OCI-LY3 (cell line): Measurements from ENCODE around the gene MATN1.

Experiments
- H2AFZ ChIP-seq: fragments of 200-600, 300-600 bp; shearing (Covaris generic); 2 replicates; pipeline ENCODE4 v1.6.0; 2014; ENCODE audit warnings: antibody characterized with exemption, low read depth, low read length
- H3K27ac ChIP-seq: fragments of 200-600, 300-600 bp; sonication (generic); 2 replicates; pipeline ENCODE4 v1.5.1; 2014; ENCODE audit warnings: mild to moderate bottlenecking, low read length, moderate library complexity, mixed read lengths
- H3K27me3 ChIP-seq: fragments of 200-600, 300-600 bp; sonication (generic); 2 replicates; pipeline ENCODE4 v1.6.1; 2014; ENCODE audit warnings: low read depth, low read length, mixed read lengths
- H3K36me3 ChIP-seq: fragments of 200-600, 300-600 bp; sonication (generic); replicated peaks from 2 replicates; pipeline ENCODE3; 2014; ENCODE audit warnings: low read depth, low read length, mixed read lengths
- H3K4me1 ChIP-seq: fragments of 300-600, 200-600 bp; sonication (generic); 2 replicates; pipeline ENCODE4 v1.6.1; 2014; ENCODE audit warnings: low read length, mixed read lengths
- H3K4me2 ChIP-seq: fragments of 200-600, 300-600 bp; sonication (generic); 2 replicates; pipeline ENCODE4 v1.6.1; 2014; ENCODE audit warnings: low read length, mixed read lengths
- H3K4me3 ChIP-seq: fragments of 300-600, 200-600 bp; sonication (generic); 2 replicates; pipeline ENCODE4 v1.5.1; 2014; ENCODE audit warnings: antibody characterized with exemption, mild to moderate bottlenecking, low read length, moderate library complexity
- H3K79me2 ChIP-seq: fragments of 300-600, 200-600 bp; shearing (Covaris generic); 2 replicates; pipeline ENCODE4 v1.6.1; 2014; ENCODE audit warnings: mild to moderate bottlenecking, low read length, mixed read lengths
- H3K9ac ChIP-seq: fragments of 300-600, 200-600 bp; shearing (Covaris generic); 2 replicates; pipeline ENCODE4 v1.6.0; 2014; ENCODE audit warnings: mild to moderate bottlenecking, low read length, moderate library complexity
- H3K9me3 ChIP-seq: fragments of 200-600, 300-600 bp; shearing (Covaris generic); 2 replicates; pipeline ENCODE4 v1.6.1; 2014; ENCODE audit warnings: low read length, mixed read lengths; ENCODE audit not compliant: insufficient read depth
- H4K20me1 ChIP-seq: fragments of 200-600, 300-600 bp; sonication (generic); 2 replicates; pipeline ENCODE4 v1.6.1; 2016; ENCODE audit warnings: low read length, mixed read lengths; ENCODE audit not compliant: insufficient read depth
- EZH2phosphoT487 ChIP-seq: fragments of 200-600 bp; shearing (Covaris generic); IDR thresholded peaks from 2 replicates; pipeline ENCODE4 v1.6.1; 2018; ENCODE audit warnings: antibody characterized with exemption, mixed run types, low read depth
- TF ChIP-seq, protein P1 (sequence below): fragments of 200-600, 300-600 bp; sonication (generic); IDR thresholded peaks from 2 replicates; pipeline ENCODE4 v1.5.1; 2014; ENCODE audit warnings: antibody characterized with exemption, low read length, low read depth

The MATN1 gene

GRCh38 chr1:30687886-30688285 lies 35.5 kb downstream of the MATN1 start:
- H3K36me3 ChIP-seq = no peaks in the 10 kb centered on the region
- no peak overlapping the region for H3K4me2 ChIP-seq
- TF ChIP-seq EZH2phosphoT487 = no peak
- TF ChIP-seq, protein P1, sequence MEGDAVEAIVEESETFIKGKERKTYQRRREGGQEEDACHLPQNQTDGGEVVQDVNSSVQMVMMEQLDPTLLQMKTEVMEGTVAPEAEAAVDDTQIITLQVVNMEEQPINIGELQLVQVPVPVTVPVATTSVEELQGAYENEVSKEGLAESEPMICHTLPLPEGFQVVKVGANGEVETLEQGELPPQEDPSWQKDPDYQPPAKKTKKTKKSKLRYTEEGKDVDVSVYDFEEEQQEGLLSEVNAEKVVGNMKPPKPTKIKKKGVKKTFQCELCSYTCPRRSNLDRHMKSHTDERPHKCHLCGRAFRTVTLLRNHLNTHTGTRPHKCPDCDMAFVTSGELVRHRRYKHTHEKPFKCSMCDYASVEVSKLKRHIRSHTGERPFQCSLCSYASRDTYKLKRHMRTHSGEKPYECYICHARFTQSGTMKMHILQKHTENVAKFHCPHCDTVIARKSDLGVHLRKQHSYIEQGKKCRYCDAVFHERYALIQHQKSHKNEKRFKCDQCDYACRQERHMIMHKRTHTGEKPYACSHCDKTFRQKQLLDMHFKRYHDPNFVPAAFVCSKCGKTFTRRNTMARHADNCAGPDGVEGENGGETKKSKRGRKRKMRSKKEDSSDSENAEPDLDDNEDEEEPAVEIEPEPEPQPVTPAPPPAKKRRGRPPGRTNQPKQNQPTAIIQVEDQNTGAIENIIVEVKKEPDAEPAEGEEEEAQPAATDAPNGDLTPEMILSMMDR = no peak
- H3K79me2 ChIP-seq = no peaks in the 10 kb centered on the region
- no peak overlapping the region for H3K4me3 ChIP-seq
- H3K4me1 ChIP-seq = peaks cover 1% of the 10 kb centered on the region; the same call in 1 of the 2 replicates
- no peaks in the 10 kb centered on the region for H3K9me3 ChIP-seq
- H3K27ac ChIP-seq = no peak overlapping the region
- no peak overlapping the region for H2AFZ ChIP-seq
- H3K9ac ChIP-seq = no peak overlapping the region
- no peaks in the 10 kb centered on the region for H3K27me3 ChIP-seq
- H4K20me1 ChIP-seq = no peaks in the 10 kb centered on the region

DNA sequence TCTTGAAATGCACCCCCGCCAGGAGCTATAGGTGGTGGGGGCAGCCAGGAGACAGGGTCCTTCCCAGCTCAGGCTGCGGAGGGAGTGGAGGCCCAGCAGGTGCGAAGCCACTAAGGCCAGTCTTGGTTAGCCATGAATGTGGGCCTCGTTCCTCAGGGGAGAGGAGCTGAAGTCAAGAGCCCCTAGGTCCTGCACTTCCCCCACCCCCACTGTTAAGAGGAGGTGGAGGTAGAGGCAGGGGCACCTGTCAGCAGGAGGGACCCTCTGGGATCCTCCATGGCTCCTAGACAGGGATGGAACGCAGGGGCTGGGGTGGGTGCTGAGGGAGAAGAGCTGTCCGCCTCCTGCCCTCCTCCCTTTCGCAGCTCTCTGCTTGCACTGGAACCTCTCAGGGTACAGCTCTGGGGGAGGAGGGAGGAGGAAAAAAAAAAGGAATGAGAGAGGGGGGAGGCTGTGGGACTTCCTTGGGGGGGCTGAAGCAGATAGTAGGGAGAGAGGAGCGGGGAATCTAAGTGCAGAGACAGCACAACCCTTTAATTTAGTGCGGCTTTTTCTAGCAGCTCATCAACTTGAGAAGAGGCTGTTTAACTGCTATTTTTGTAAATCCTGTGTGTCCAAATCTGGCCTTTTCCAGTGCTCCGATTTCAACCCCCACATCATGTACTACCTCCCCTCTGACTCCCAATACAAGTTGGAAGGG lies 37.0 kb downstream of the MATN1 start:
- TF ChIP-seq, protein P1 = no peak
- no peak for TF ChIP-seq EZH2phosphoT487
- Histone ChIP-seq H4K20me1 (no peaks in the 10 kb centered on the region), H3K4me3 (no peak overlapping the region), H3K9me3 (no peaks in the 10 kb centered on the region), H3K27ac (no peak overlapping the region), H3K4me2 (no peak overlapping the region), H3K36me3 (no peaks in the 10 kb centered on the region), H3K9ac (no peak overlapping the region), H3K79me2 (no peaks in the 10 kb centered on the region), H3K4me1 (no peaks in the 10 kb centered on the region), H2AFZ (no peak overlapping the region), H3K27me3 (peaks cover 5% of the 10 kb centered on the region; the same call in 1 of the 2 replicates)

DNA sequence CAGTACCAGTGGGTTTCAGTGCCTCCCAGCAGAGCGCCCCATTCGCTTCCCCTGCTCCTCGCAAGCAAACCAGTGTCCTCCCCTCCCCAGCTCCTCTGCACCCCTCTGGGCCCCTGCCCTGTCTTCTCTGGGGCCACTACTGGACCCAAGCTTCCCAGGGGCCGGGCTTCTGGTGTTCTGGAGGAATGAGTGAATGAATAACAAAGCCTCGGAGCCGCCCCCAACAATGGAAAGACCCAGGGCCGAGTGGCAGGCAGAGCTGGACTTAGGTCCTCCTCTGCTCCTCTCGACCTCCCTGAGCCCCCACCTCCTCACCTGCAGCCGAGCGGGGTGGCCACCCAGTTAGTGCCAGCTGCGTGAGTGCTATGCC lies 37.6 kb downstream of the MATN1 start:
- H3K36me3 ChIP-seq = no peaks in the 10 kb centered on the region
- no peak overlapping the region for H3K4me3 ChIP-seq
- H2AFZ ChIP-seq = no peak overlapping the region
- no peak overlapping the region for H3K27ac ChIP-seq
- no peak overlapping the region for H3K4me2 ChIP-seq
- H4K20me1 ChIP-seq = no peaks in the 10 kb centered on the region
- no peak overlapping the region for H3K9ac ChIP-seq
- H3K9me3 ChIP-seq = no peaks in the 10 kb centered on the region
- no peaks in the 10 kb centered on the region for H3K4me1 ChIP-seq
- peaks cover 5% of the 10 kb centered on the region; the same call in 1 of the 2 replicates for H3K27me3 ChIP-seq
- no peaks in the 10 kb centered on the region for H3K79me2 ChIP-seq
- no peak for TF ChIP-seq EZH2phosphoT487
- TF ChIP-seq, protein P1 = no peak

- Histone ChIP-seq H3K4me2 (no peak overlapping the region), H4K20me1 (no peaks in the 10 kb centered on the region), H3K27ac (no peak overlapping the region), H3K27me3 (peaks cover 5% of the 10 kb centered on the region; the same call in 1 of the 2 replicates), H3K4me3 (no peak overlapping the region), H2AFZ (no peak overlapping the region), H3K9ac (no peak overlapping the region), H3K36me3 (no peaks in the 10 kb centered on the region), H3K79me2 (no peaks in the 10 kb centered on the region), H3K9me3 (no peaks in the 10 kb centered on the region), H3K4me1 (no peaks in the 10 kb centered on the region)
- no peak for TF ChIP-seq EZH2phosphoT487
- TF ChIP-seq, protein P1 = no peak
These were observed 38.2 kb downstream of the MATN1 start for GRCh38 chr1:30684881-30685795.
